H1 (cell line): ENCODE measurements around the gene ERCC1. TPM values are rescaled to one million over a fixed set of nuclear protein-coding genes. Genes with fewer than 3 reads are reported as not detected.

ENCODE experiments used
- CTCF ChIA-PET: fragments of 300-600 bp; sonication (Branson Sonifier 250); formaldehyde crosslinking; loops from one replicate; lab custom pipeline; 2021; ENCODE audit not compliant: partially characterized antibody; lab: Charles Lee
- POLR2A ChIA-PET: fragments of 300-600 bp; sonication (Branson Sonifier 250); formaldehyde crosslinking; loops from one replicate; lab custom pipeline; 2021; ENCODE audit warnings: inconsistent platforms; ENCODE audit not compliant: partially characterized antibody; lab: Charles Lee
- DNase-seq, 2 experiments: peaks; one replicate each; pipeline versions ENCODE4 v3.0.0 to v3.0.0-alpha.2; 2010 to 2022; ENCODE audit warnings: low spot score in 2 of 2, low read depth in 1 of 2, mixed read lengths in 1 of 2
- FAIRE-seq: peaks from 2 replicates; lab custom pipeline; 2011; peaks lifted over from hg19 to GRCh38; lab: Jason Lieb, UNC
- H2AFZ ChIP-seq: 2 replicates; pipeline ENCODE4 v1.8.1; 2012; ENCODE audit warnings: low read length, inconsistent platforms
- H2AK5ac ChIP-seq: 2 replicates; pipeline ENCODE4 v1.6.1; 2013; ENCODE audit warnings: low read depth, low read length
- H2BK120ac ChIP-seq: replicated peaks from 2 replicates; pipeline ENCODE3; 2013; ENCODE audit warnings: low read depth, low read length, inconsistent platforms
- H2BK12ac ChIP-seq: 2 replicates; pipeline ENCODE4 v1.6.1; 2013; ENCODE audit warnings: low read depth, low read length
- H2BK15ac ChIP-seq: 2 replicates; pipeline ENCODE4 v1.6.1; 2013; ENCODE audit warnings: low read length
- H2BK20ac ChIP-seq: 2 replicates; pipeline ENCODE4 v1.6.1; 2013; ENCODE audit warnings: low read length
- H2BK5ac ChIP-seq: 2 replicates; pipeline ENCODE4 v1.6.1; 2013; ENCODE audit warnings: low read depth, low read length
- H3K14ac ChIP-seq: 2 replicates; pipeline ENCODE4 v1.6.1; 2013; ENCODE audit warnings: inconsistent platforms; ENCODE audit not compliant: insufficient read length
- H3K18ac ChIP-seq: 2 replicates; pipeline ENCODE4 v1.6.1; 2013; ENCODE audit warnings: low read length; ENCODE audit errors: extremely low read depth
- H3K23ac ChIP-seq: 2 replicates; pipeline ENCODE4 v1.6.1; 2013; ENCODE audit warnings: inconsistent platforms; ENCODE audit not compliant: insufficient read length
- H3K23me2 ChIP-seq: 2 replicates; pipeline ENCODE4 v1.6.1; 2013; ENCODE audit warnings: low read depth, low read length
- H3K27ac ChIP-seq: 2 replicates; pipeline ENCODE4 v1.6.1; 2011; ENCODE audit warnings: low read depth, low read length, inconsistent platforms
- H3K27me3 ChIP-seq, 4 experiments: replicated peaks in 1 of 4; 1 replicate in 1 of 4; 2 replicates in 3 of 4; pipeline versions ENCODE4 v1.6.1 to v1.8.1; 2011 to 2013; ENCODE audit warnings: low read length in 3 of 4, mild to moderate bottlenecking in 3 of 4, inconsistent platforms in 2 of 4, mixed read lengths in 2 of 4, moderate library complexity in 1 of 4; ENCODE audit not compliant: control insufficient read depth in 3 of 4, insufficient read depth in 3 of 4; ENCODE audit errors: extremely low read depth in 1 of 4
- H3K36me3 ChIP-seq, 4 experiments: 2 replicates each; pipeline versions ENCODE4 v1.6.1 to v1.8.1; 2011 to 2013; ENCODE audit warnings: mild to moderate bottlenecking in 4 of 4, low read length in 3 of 4, moderate library complexity in 2 of 4, control low read depth in 1 of 4, inconsistent platforms in 1 of 4; ENCODE audit not compliant: insufficient read depth in 4 of 4, control insufficient read depth in 2 of 4
- H3K4ac ChIP-seq: replicated peaks from 2 replicates; pipeline ENCODE3; 2013; ENCODE audit warnings: low read length, low read depth, mixed read lengths, inconsistent platforms; ENCODE audit not compliant: insufficient read length
- H3K4me1 ChIP-seq, 4 experiments: replicated peaks in 1 of 4; 1 replicate in 1 of 4; 2 replicates in 3 of 4; pipeline versions ENCODE4 v1.6.1 to v1.8.1; 2011 to 2013; ENCODE audit warnings: low read length in 3 of 4, inconsistent platforms in 2 of 4, mixed read lengths in 1 of 4; ENCODE audit not compliant: insufficient read depth in 4 of 4, control insufficient read depth in 3 of 4
- H3K4me2 ChIP-seq, 2 experiments: 2 replicates each; pipeline versions ENCODE4 v1.6.1 to v1.8.1; 2011 to 2013; ENCODE audit warnings: low read depth in 2 of 2, low read length in 2 of 2, control low read depth in 1 of 2, inconsistent platforms in 1 of 2, mild to moderate bottlenecking in 1 of 2; ENCODE audit not compliant: insufficient read depth in 1 of 2
- H3K4me3 ChIP-seq, 4 experiments: fragments of 200-600, 300-600 bp in 1 of 4; sonication (generic), shearing (Covaris generic), sonication (Bioruptor Twin) in 1 of 4; 2 replicates each; pipeline versions ENCODE4 v1.5.1 to v1.8.1; 2011 to 2016; ENCODE audit warnings: low read length in 4 of 4, low read depth in 3 of 4, control low read depth in 2 of 4, inconsistent platforms in 2 of 4, mild to moderate bottlenecking in 2 of 4, mixed read lengths in 1 of 4, moderate library complexity in 1 of 4; ENCODE audit not compliant: insufficient read depth in 2 of 4; ENCODE audit errors: extremely low read depth in 1 of 4
- H3K56ac ChIP-seq: replicated peaks from 2 replicates; pipeline ENCODE3; 2013; ENCODE audit warnings: low read depth, mild to moderate bottlenecking, mixed read lengths, low read length, inconsistent platforms; ENCODE audit not compliant: insufficient read length
- H3K79me1 ChIP-seq: 2 replicates; pipeline ENCODE4 v1.6.1; 2013; ENCODE audit warnings: low read depth, low read length, control low read depth
- H3K79me2 ChIP-seq, 2 experiments: 2 replicates each; pipeline versions ENCODE4 v1.6.1 to v1.8.1; 2012 to 2013; ENCODE audit warnings: low read length in 2 of 2, mild to moderate bottlenecking in 2 of 2, inconsistent platforms in 1 of 2; ENCODE audit not compliant: insufficient read depth in 2 of 2, control insufficient read depth in 1 of 2
- H3K9ac ChIP-seq, 4 experiments: replicated peaks in 1 of 4; 1 replicate in 1 of 4; 2 replicates in 3 of 4; pipeline versions ENCODE4 v1.6.1 to v1.8.1; 2011 to 2013; ENCODE audit warnings: low read depth in 3 of 4, low read length in 3 of 4, control low read depth in 2 of 4, mild to moderate bottlenecking in 2 of 4, moderate library complexity in 2 of 4, inconsistent platforms in 1 of 4; ENCODE audit errors: extremely low read depth in 1 of 4
- H3K9me3 ChIP-seq, 2 experiments: 2 replicates each; pipeline versions ENCODE4 v1.6.1 to v1.8.1; 2012 to 2013; ENCODE audit warnings: mild to moderate bottlenecking in 2 of 2, moderate library complexity in 2 of 2, control low read depth in 1 of 2, inconsistent platforms in 1 of 2, low read depth in 1 of 2, low read length in 1 of 2, mixed read lengths in 1 of 2; ENCODE audit not compliant: insufficient read depth in 2 of 2
- H4K20me1 ChIP-seq, 2 experiments: replicated peaks in 1 of 2; 2 replicates each; pipeline versions ENCODE3 to v1.8.1; 2011 to 2013; ENCODE audit warnings: inconsistent platforms in 2 of 2, low read length in 2 of 2, mild to moderate bottlenecking in 1 of 2; ENCODE audit not compliant: insufficient read depth in 2 of 2, control insufficient read depth in 1 of 2
- H4K5ac ChIP-seq: 2 replicates; pipeline ENCODE4 v1.6.1; 2013; ENCODE audit warnings: low read length, low read depth, mixed read lengths, inconsistent platforms; ENCODE audit not compliant: insufficient read length
- H4K8ac ChIP-seq: 2 replicates; pipeline ENCODE4 v1.8.0; 2013; ENCODE audit warnings: mild to moderate bottlenecking, moderate library complexity, low read length, inconsistent platforms; ENCODE audit not compliant: insufficient read depth; ENCODE audit errors: extremely low read depth
- H4K91ac ChIP-seq: replicated peaks from 2 replicates; pipeline ENCODE3; 2013; ENCODE audit warnings: low read length, mixed read lengths, inconsistent platforms; ENCODE audit not compliant: insufficient read length
- ASH2L ChIP-seq: fragments of 200-600, 300-600 bp; sonication (generic); IDR thresholded peaks from one replicate; pipeline ENCODE4 v1.7.1; 2017; ENCODE audit warnings: low read length
- ATF3 ChIP-seq: IDR thresholded peaks from 2 replicates; pipeline ENCODE4 v1.6.1; 2011; ENCODE audit warnings: low read depth, mild to moderate bottlenecking, low read length; ENCODE audit not compliant: insufficient read depth
- CTBP2 ChIP-seq: IDR thresholded peaks from 2 replicates; pipeline ENCODE4 v1.7.0; 2011; ENCODE audit warnings: borderline replicate concordance, mild to moderate bottlenecking, moderate library complexity, mixed read lengths, low read length; ENCODE audit not compliant: insufficient read depth, insufficient read length
- E2F6 ChIP-seq: IDR thresholded peaks from 2 replicates; pipeline ENCODE4 v1.6.1; 2012; ENCODE audit warnings: inconsistent platforms
- KDM5A ChIP-seq: fragments of 200-600 bp; IDR thresholded peaks from 2 replicates; pipeline ENCODE4 v1.7.1; 2012; ENCODE audit warnings: mild to moderate bottlenecking, low read length, inconsistent platforms, mixed read lengths
- MAFK ChIP-seq: IDR thresholded peaks from 2 replicates; pipeline ENCODE4 v1.6.1; 2012; ENCODE audit warnings: low read depth, mild to moderate bottlenecking, improper control_type of control experiment, low read length
- PHF8 ChIP-seq: fragments of 200-600 bp; sonication (generic); conservative IDR thresholded peaks from 2 replicates; pipeline ENCODE4 v1.7.1; 2012; ENCODE audit warnings: low read depth, mild to moderate bottlenecking, inconsistent platforms, low read length, moderate library complexity
- RNF2 ChIP-seq: fragments of 200-900, 300-1000 bp; sonication (generic); IDR thresholded peaks from 2 replicates; pipeline ENCODE4 v1.7.1; 2016; ENCODE audit warnings: borderline replicate concordance, low read depth, mild to moderate bottlenecking, antibody characterized with exemption, low read length; ENCODE audit not compliant: poor library complexity, severe bottlenecking; ENCODE audit errors: missing control alignments
- SRF ChIP-seq: IDR thresholded peaks from 2 replicates; pipeline ENCODE4 v1.6.1; 2011; ENCODE audit warnings: mild to moderate bottlenecking, low read depth, low read length, moderate library complexity
- YY1 ChIP-seq: IDR thresholded peaks from 2 replicates; pipeline ENCODE4 v1.6.1; 2011; ENCODE audit warnings: low read depth, mild to moderate bottlenecking, low read length
- WGBS, 2 experiments: shearing (Covaris generic) in 1 of 2; methylation state at CpG; one replicate each; pipeline versions ENCODE4 v1.1.6 to v1.1.7; 2013 to 2015; ENCODE audit warnings: low lambda C conversion rate in 2 of 2, mixed read lengths in 2 of 2, inconsistent platforms in 1 of 2, low coverage in 1 of 2, missing lambda C conversion rate in 1 of 2; ENCODE audit not compliant: insufficient replicate concordance in 2 of 2, insufficient coverage in 1 of 2, insufficient read length in 1 of 2; ENCODE audit errors: extremely low coverage in 1 of 2, missing lambda C conversion rate in 1 of 2; 5-methylcytosine and 5-hydroxymethylcytosine counted together
- polyA plus RNA-seq, 7 experiments: library from polyadenylated mRNA; depleted of rRNA in 3 of 7; stranded (reverse) in 5 of 7; unstranded in 2 of 7; fragments of >200 nt in 5 of 7; fragments of 200-250 nt in 2 of 7; gene quantifications; 1 replicate in 5 of 7; 2 replicates in 1 of 7; 4 replicates in 1 of 7; pipeline versions ENCODE4 v1.2.1 to v1.2.3, GENCODE V29; 2011 to 2013; ENCODE audit warnings: missing spikeins in 2 of 7, mixed read lengths in 2 of 7
- total RNA-seq: library from RNA; stranded (reverse); fragmentation: NEBNext Ultra II Directional; extraction: Animal tissue kit (Norgen Biotek cat#: 25700); gene quantifications from 2 replicates; pipeline ENCODE4 v1.2.1, GENCODE V29; 2021

Gene ERCC1
- total and polyA plus RNA-seq, 2 of the 8 experiments (the other 6 are each of a cell fraction or from before 2014, with no cell fraction given), result 44.7 to 94.2 TPM

GRCh38 chr19:45470762-45471081 lies 47.0 kb upstream of the ERCC1 start:
- Histone ChIP-seq H4K5ac (no peak overlapping the region), H4K20me1 (peaks cover 0 to 3% of the 10 kb centered on the region in 2 experiments), H4K8ac (no peak overlapping the region), H2BK5ac (no peak overlapping the region), H2BK120ac (no peak overlapping the region), H3K27me3 (peaks cover 0 to 19% (median 17%) of the 10 kb centered on the region in 4 experiments; a peak in 4 of 7 replicates), H2BK12ac (no peak overlapping the region), H4K91ac (no peak overlapping the region), H3K79me1 (no peaks in the 10 kb centered on the region), H3K23me2 (peaks cover 24% of the 10 kb centered on the region; the same call in 1 of the 2 replicates), H3K56ac (no peak overlapping the region), H3K23ac (no peak overlapping the region), H3K4me3 (no peak overlapping the region), H3K27ac (no peak overlapping the region), H3K14ac (no peak overlapping the region), H3K4me1 (peaks cover 0 to 22% (median 14%) of the 10 kb centered on the region in 4 experiments; a peak in 6 of 7 replicates), H3K9me3 (no peaks in the 10 kb centered on the region), H2BK20ac (no peak overlapping the region), H3K4me2 (no peak overlapping the region; a peak in 1 of 4 replicates), H3K18ac (no peak overlapping the region), H3K36me3 (no peaks in the 10 kb centered on the region), H2AK5ac (peak overlapping the region; percentile 1; the same call in 1 of the 2 replicates), H2AFZ (no peak overlapping the region), H2BK15ac (peak overlapping the region; percentile 31; the same call in 1 of the 2 replicates), H3K4ac (no peak overlapping the region), H3K79me2 (no peaks in the 10 kb centered on the region), H3K9ac (no peak overlapping the region)
- FAIRE-seq (no peak), DNase-seq (no peak)
- TF ChIP-seq KDM5A (no peak), MAFK (no peak), SRF (no peak), RNF2 (no peak), ATF3 (no peak), E2F6 (no peak), CTBP2 (no peak), YY1 (no peak), ASH2L (no peak), PHF8 (no peak)
- WGBS, 2 experiments, result 98% methylated on average over 15 of the region's 15 CpGs; no CpG with 5 or more reads in 1 of the 2 experiments
- ChIA-PET POLR2A (interaction anchor here (0.6 to 1.4 kb wide), 3 partner anchors 19 to 247 kb away, joined by 3 to 4 read pairs (median 4); no protein-coding TSS in a partner anchor), CTCF (interaction anchor here (1.3 to 32.9 kb wide), 4 partner anchors 15 to 172 kb away, joined by 4 to 760 read pairs (median 78); partner anchors contain the start of gene ERCC1)
